DOHH2 (cell line): Measurements from ENCODE around the gene TMEM200B.

Experiments used
- H3F3A ChIP-seq: fragments of 200-600 bp; sonication (generic), shearing (Covaris generic); 2 replicates; pipeline ENCODE4 v1.6.0; 2016; ENCODE audit warnings: antibody characterized with exemption, mild to moderate bottlenecking; ENCODE audit not compliant: control insufficient read depth, insufficient read depth
- H3K27ac ChIP-seq: fragments of 200-600 bp; sonication (generic); 2 replicates; pipeline ENCODE4 v1.5.1; 2014; ENCODE audit warnings: low read depth, mild to moderate bottlenecking, low read length, moderate library complexity
- H3K27me3 ChIP-seq: fragments of 200-600 bp; sonication (generic); 2 replicates; pipeline ENCODE4 v1.6.1; 2014; ENCODE audit warnings: mild to moderate bottlenecking, low read length, mixed read lengths; ENCODE audit not compliant: control insufficient read depth
- H3K36me3 ChIP-seq: fragments of 200-600 bp; sonication (generic); 2 replicates; pipeline ENCODE4 v1.6.1; 2014; ENCODE audit warnings: mild to moderate bottlenecking, low read length, moderate library complexity, mixed read lengths; ENCODE audit not compliant: control insufficient read depth
- H3K4me1 ChIP-seq: fragments of 200-600 bp; sonication (generic); 2 replicates; pipeline ENCODE4 v1.6.1; 2014; ENCODE audit warnings: mild to moderate bottlenecking, low read length, mixed read lengths; ENCODE audit not compliant: control insufficient read depth
- H3K4me2 ChIP-seq: fragments of 200-600 bp; sonication (generic); 2 replicates; pipeline ENCODE4 v1.6.0; 2014; ENCODE audit warnings: mild to moderate bottlenecking, low read length, moderate library complexity
- H3K4me3 ChIP-seq: fragments of 200-600 bp; sonication (generic); 2 replicates; pipeline ENCODE4 v1.5.1; 2014; ENCODE audit warnings: mild to moderate bottlenecking, low read length, mixed read lengths
- H3K79me2 ChIP-seq: fragments of 200-600 bp; sonication (generic); 2 replicates; pipeline ENCODE4 v1.6.1; 2014; ENCODE audit warnings: mild to moderate bottlenecking, low read length, mixed read lengths; ENCODE audit not compliant: control insufficient read depth
- H3K9me2 ChIP-seq: fragments of 200-600 bp; sonication (generic); replicated peaks from 2 replicates; pipeline ENCODE4 v1.6.1; 2014; ENCODE audit warnings: mild to moderate bottlenecking, low read length, mixed read lengths; ENCODE audit not compliant: control insufficient read depth
- H3K9me3 ChIP-seq: fragments of 200-600 bp; sonication (generic); 2 replicates; pipeline ENCODE4 v1.6.1; 2014; ENCODE audit warnings: antibody characterized with exemption, low read length, mixed read lengths; ENCODE audit not compliant: control insufficient read depth, insufficient read depth
- H4K20me1 ChIP-seq: fragments of 200-600 bp; sonication (generic); 2 replicates; pipeline ENCODE4 v1.6.0; 2014; ENCODE audit warnings: low read depth, mild to moderate bottlenecking, antibody characterized with exemption, low read length, moderate library complexity; ENCODE audit not compliant: control insufficient read depth, insufficient read depth
- EZH2phosphoT487 ChIP-seq: fragments of 200-600 bp; sonication (generic); IDR thresholded peaks from 2 replicates; pipeline ENCODE4 v1.6.1; 2017; ENCODE audit warnings: borderline replicate concordance, mild to moderate bottlenecking, antibody characterized with exemption, low read length, moderate library complexity, mixed read lengths
- TF ChIP-seq, protein P1 (sequence below): fragments of 200-600 bp; sonication (generic); IDR thresholded peaks from one replicate; pipeline ENCODE4 v1.5.1; 2014; ENCODE audit warnings: antibody characterized with exemption, mild to moderate bottlenecking, low read depth, low read length; ENCODE audit not compliant: poor library complexity, severe bottlenecking

TMEM200B gene

DNA sequence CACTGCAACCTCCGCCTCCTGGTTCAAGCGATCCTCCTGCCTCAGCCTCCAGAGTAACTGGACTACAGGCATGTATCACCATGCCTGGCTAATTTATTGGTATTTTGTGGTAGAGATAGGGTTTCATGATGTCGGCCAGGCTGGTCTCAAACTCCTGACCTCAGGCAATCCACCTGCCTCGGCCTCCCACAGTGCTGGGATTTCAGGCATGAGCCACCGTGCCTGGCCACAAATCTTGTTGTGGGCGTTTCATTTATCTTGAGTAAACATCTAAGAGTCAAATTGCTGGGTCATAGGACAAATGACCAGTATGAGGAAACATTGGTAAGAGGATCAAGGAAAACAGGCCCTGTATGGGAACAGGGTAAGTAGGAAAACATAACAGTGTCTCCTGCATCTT, 17.9 kb downstream of the TMEM200B start:
- no peaks in the 10 kb centered on the region for H3K9me2 ChIP-seq
- peaks cover 5% of the 10 kb centered on the region; the same call in 1 of the 2 replicates for H3K36me3 ChIP-seq
- H3K4me1 ChIP-seq, result no peaks in the 10 kb centered on the region
- no peaks in the 10 kb centered on the region for H4K20me1 ChIP-seq
- no peak overlapping the region for H3K4me2 ChIP-seq
- no peaks in the 10 kb centered on the region for H3K9me3 ChIP-seq
- no peaks in the 10 kb centered on the region for H3K79me2 ChIP-seq
- no peaks in the 10 kb centered on the region for H3F3A ChIP-seq
- H3K27ac ChIP-seq, result no peak overlapping the region
- no peaks in the 10 kb centered on the region for H3K27me3 ChIP-seq
- TF ChIP-seq EZH2phosphoT487, result no peak
- TF ChIP-seq, protein P1, sequence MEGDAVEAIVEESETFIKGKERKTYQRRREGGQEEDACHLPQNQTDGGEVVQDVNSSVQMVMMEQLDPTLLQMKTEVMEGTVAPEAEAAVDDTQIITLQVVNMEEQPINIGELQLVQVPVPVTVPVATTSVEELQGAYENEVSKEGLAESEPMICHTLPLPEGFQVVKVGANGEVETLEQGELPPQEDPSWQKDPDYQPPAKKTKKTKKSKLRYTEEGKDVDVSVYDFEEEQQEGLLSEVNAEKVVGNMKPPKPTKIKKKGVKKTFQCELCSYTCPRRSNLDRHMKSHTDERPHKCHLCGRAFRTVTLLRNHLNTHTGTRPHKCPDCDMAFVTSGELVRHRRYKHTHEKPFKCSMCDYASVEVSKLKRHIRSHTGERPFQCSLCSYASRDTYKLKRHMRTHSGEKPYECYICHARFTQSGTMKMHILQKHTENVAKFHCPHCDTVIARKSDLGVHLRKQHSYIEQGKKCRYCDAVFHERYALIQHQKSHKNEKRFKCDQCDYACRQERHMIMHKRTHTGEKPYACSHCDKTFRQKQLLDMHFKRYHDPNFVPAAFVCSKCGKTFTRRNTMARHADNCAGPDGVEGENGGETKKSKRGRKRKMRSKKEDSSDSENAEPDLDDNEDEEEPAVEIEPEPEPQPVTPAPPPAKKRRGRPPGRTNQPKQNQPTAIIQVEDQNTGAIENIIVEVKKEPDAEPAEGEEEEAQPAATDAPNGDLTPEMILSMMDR, result no peak
- H3K4me3 ChIP-seq, result no peak overlapping the region

DNA sequence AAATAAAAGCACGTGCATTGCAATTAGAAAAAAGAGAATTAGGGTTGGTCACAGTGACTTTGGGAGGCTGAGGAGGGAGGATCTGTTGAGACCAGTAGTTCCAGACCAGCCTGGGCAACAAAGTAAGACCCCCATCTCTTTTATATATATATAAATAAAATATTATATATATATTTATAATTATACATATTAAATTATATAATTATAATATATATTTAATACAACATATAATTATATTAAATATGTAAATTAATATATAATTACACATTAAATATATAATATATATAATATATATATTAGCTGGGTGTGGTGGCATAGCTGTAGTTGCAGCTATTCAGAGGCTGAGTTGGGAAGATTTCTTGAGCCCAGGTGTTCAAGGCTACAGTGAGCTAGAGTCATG, 23.2 kb downstream of the TMEM200B start:
- H4K20me1 ChIP-seq, result no peaks in the 10 kb centered on the region
- no peaks in the 10 kb centered on the region for H3K27me3 ChIP-seq
- peaks cover 19% of the 10 kb centered on the region for H3K36me3 ChIP-seq
- no peaks in the 10 kb centered on the region for H3K4me1 ChIP-seq
- H3F3A ChIP-seq, result no peaks in the 10 kb centered on the region
- H3K4me3 ChIP-seq, result no peak overlapping the region
- H3K27ac ChIP-seq, result no peak overlapping the region
- H3K9me2 ChIP-seq, result no peaks in the 10 kb centered on the region
- no peak overlapping the region for H3K4me2 ChIP-seq
- no peaks in the 10 kb centered on the region for H3K9me3 ChIP-seq
- TF ChIP-seq, protein P1, result no peak
- no peak for TF ChIP-seq EZH2phosphoT487
- no peaks in the 10 kb centered on the region for H3K79me2 ChIP-seq

DNA sequence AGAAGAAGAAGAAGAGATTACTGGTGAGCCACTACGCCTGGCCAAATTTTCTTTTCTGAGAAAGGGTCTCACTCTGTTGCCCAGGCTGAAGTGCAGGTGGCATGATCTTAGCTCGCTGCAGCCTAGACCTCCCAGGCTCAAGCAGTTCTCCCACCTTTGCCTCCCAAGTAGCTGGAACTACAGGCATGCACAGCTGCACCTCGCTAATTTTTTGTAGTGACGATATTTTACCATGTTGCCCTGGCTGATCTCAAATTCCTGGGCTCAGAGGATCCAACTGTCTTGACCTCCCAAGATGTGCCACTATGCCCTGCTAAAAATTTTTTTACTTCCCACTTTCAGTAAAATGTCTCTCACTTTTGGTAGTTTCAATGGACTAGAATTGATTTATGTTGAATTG, 24.4 kb downstream of the TMEM200B start:
- Histone ChIP-seq H3K79me2 (no peaks in the 10 kb centered on the region), H3F3A (no peaks in the 10 kb centered on the region), H3K27ac (no peak overlapping the region), H3K9me2 (no peaks in the 10 kb centered on the region), H3K36me3 (peaks cover 19% of the 10 kb centered on the region), H3K4me1 (no peaks in the 10 kb centered on the region), H3K27me3 (no peaks in the 10 kb centered on the region), H3K4me3 (no peak overlapping the region), H4K20me1 (no peaks in the 10 kb centered on the region), H3K4me2 (no peak overlapping the region), H3K9me3 (no peaks in the 10 kb centered on the region)
- TF ChIP-seq, protein P1, result no peak
- TF ChIP-seq EZH2phosphoT487, result no peak
